ENCODE results near the gene CATSPER3.

GRCh38 chr5:134932508-134932907 lies 35.2 kb upstream of the CATSPER3 start:
- no peak for TF ChIP-seq CTCF (IDR thresholded peaks at IDR 0.05; ENCODE audit: poor library complexity, severe bottlenecking)
- no peak for TF ChIP-seq REST (IDR thresholded peaks at IDR 0.05; ENCODE audit: borderline replicate concordance)

Measured in neural cell (in vitro differentiated cells).